H1 (cell line): Measurements from ENCODE around the gene MVP.

Source experiments
- POLR2AphosphoS5 ChIP-seq: IDR thresholded peaks from 2 replicates; pipeline ENCODE4 v1.6.1; 2011; ENCODE audit warnings: low read depth, low read length
- SIX5 ChIP-seq: IDR thresholded peaks from 2 replicates; pipeline ENCODE4 v1.6.1; 2011; ENCODE audit warnings: mild to moderate bottlenecking, low read depth, low read length

GRCh38 chr16:29864205-29864604 lies 43.9 kb downstream of the MVP start:
- TF ChIP-seq POLR2AphosphoS5 (no peak), SIX5 (no peak)
